ENCODE data around the gene GPC3.

GPC3 gene

GRCh38 chrX:133981924-133982323 is 3.5 kb downstream of the GPC3 start:
- in situ Hi-C loops (cut with HindIII; ENCODE audit: low sequenced_read_pairs) = no loop called here
- no peak for DNase-seq (ENCODE audit: low read depth)
- no peak for TF ChIP-seq CTCF (IDR thresholded peaks at IDR 0.05; ENCODE audit: low read depth, low read length, missing control alignments)
- no peak overlapping the region for H3K4me3 ChIP-seq (ENCODE audit: low read depth, low read length)

DNA sequence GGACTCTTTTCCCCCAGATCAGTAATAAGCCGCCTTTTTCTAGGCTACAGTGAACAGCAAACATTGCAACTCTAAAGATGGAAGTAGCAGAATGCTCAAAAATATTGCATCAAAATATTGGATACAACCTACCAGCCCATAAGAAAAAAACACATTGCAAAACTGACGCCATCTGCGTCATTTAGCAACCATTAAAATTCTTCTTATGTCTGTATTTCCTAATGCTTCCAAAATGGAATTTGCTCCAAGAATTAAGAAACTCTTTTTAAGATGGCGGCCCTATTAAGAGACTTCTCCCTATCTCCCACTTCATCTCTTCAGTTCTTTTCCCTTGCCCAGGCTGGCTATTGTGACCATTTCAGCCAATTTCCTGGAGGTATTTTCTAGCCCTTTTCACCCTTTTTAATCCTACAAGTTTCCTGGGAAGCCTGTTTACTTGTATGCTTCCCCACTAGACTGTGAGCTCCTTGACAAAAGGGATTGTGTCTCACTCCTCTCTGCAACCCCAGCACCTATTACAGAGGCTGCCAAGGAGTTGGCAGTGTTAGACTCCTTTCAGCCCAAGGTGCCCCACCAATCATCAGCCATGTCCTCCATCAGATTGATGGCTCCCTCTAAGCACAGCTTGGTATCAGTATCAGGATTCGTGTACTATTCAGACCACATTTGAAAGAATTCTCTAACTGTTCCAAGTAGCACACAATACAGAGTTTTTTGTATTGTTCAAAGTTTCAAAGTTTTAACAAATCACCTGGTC is 4.4 kb downstream of the GPC3 start:
- in situ Hi-C loops (cut with HindIII; ENCODE audit: low sequenced_read_pairs) = no loop called here
- no peak for TF ChIP-seq CTCF (IDR thresholded peaks at IDR 0.05; ENCODE audit: low read depth, low read length, missing control alignments)
- H3K4me3 ChIP-seq (ENCODE audit: low read depth, low read length) = no peak overlapping the region
- DNase-seq (ENCODE audit: low read depth) = no peak

- in situ Hi-C loops (cut with HindIII; ENCODE audit: low sequenced_read_pairs) = no loop called here
- no peak for TF ChIP-seq CTCF (IDR thresholded peaks at IDR 0.05; ENCODE audit: low read depth, low read length, missing control alignments)
- no peak for DNase-seq (ENCODE audit: low read depth)
Measured at GRCh38 chrX:133980406-133980805, 5.0 kb downstream of the GPC3 start.

DNA sequence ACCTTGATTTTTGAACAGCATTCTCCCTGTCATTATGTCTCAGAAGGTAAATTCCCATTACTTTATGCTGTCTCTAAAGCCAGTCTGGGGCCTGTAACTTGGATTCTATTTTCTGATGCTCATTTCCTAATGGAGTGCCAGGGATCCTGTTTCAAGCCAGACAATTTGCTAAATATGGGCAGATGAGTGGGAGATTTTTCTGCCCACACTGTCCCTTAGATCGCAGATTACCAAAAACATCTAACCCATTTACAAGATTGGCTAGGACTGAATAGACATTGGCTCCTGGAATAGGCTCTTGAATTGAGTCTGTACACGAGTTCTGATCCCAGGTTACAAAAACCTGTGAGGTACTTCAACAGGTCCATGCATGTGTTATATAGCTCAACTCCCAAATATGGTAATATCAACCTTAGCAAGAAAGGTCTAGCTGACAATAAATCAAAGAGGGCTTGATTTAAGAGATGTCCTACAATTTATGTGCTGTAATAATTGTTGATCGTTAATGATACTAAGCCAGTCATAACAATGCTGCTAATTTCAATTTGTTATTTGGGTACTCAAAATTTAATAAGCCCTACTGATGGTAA is 5.7 kb downstream of the GPC3 start:
- no peak for DNase-seq (ENCODE audit: low read depth)
- H3K4me3 ChIP-seq (ENCODE audit: low read depth, low read length) = no peak overlapping the region
- no peak for TF ChIP-seq CTCF (IDR thresholded peaks at IDR 0.05; ENCODE audit: low read depth, low read length, missing control alignments)
- in situ Hi-C loops (cut with HindIII; ENCODE audit: low sequenced_read_pairs) = no loop called here

More at GRCh38 chrX:133980406-133980805, 5.0 kb downstream of the GPC3 start:
- H3K4me3 ChIP-seq (ENCODE audit: low read depth, low read length) = no peak overlapping the region

GRCh38 chrX:133973704-133974103 is 11.7 kb downstream of the GPC3 start:
- in situ Hi-C loops (cut with HindIII; ENCODE audit: low sequenced_read_pairs) = no loop called here
- DNase-seq (ENCODE audit: low read depth) = no peak
- TF ChIP-seq CTCF (IDR thresholded peaks at IDR 0.05; ENCODE audit: low read depth, low read length, missing control alignments) = no peak
- H3K4me3 ChIP-seq (ENCODE audit: low read depth, low read length) = no peak overlapping the region

DNA sequence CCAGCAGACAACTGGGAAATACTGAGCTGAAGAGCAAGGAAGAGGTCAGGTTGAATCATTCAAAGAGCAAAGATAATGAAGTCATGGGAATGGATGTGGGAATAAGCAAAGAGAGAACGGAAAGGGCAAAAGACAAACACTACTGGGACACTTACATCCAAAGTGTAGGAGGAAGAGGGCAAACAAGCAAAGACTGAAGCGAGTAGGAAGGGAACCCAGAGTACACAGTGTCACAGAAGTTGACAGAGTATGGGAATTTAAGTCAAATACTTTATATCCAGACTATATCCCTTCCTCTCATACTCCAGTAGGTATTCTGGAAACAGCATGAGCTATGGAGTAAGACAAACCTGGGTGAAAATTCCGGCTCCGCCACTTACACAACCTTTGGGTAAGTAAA is 12.5 kb downstream of the GPC3 start:
- DNase-seq (ENCODE audit: low read depth) = no peak
- no peak for TF ChIP-seq CTCF (IDR thresholded peaks at IDR 0.05; ENCODE audit: low read depth, low read length, missing control alignments)
- in situ Hi-C loops (cut with HindIII; ENCODE audit: low sequenced_read_pairs) = no loop called here
- no peak overlapping the region for H3K4me3 ChIP-seq (ENCODE audit: low read depth, low read length)

Data from astrocyte of the cerebellum (primary cell).